ENCODE data around the gene ABCB8.

Gene ABCB8

GRCh38 chr7:151057989-151058780, 29.9 kb downstream of the ABCB8 start:
- DNase-seq (ENCODE audit: low read depth in 3 of 3) = peak; percentile 92 to 96 (median 96)

DNA sequence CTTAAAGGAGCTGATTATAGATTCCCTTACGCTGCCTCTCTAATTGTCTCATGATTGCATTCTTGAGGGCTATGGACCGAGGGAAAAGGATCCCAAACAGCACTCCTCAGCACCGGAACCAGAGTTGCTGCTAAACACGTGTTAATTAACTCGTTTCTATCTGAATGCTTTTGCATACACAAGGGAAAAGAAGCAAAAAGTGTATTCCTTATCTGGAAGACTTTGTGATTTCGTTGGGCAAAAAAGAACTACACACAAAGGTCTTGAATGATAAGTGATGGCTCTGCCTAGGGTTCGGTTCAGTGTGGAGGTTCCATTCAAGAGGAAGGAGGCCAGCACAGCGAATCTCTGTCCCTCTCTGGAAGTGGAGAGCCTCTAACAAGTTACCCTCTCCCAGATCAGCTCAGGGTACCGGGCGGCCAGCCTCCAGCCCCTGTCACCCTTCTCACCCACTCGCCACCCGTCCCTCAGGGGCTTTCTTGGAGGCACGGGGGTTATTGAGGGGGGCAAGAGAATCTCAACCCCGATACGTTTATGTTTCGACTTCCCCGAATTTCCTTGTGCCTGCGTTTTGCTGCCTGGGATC, 30.6 kb downstream of the ABCB8 start:
- no peak for DNase-seq (ENCODE audit: low read depth in 3 of 3)

DNA sequence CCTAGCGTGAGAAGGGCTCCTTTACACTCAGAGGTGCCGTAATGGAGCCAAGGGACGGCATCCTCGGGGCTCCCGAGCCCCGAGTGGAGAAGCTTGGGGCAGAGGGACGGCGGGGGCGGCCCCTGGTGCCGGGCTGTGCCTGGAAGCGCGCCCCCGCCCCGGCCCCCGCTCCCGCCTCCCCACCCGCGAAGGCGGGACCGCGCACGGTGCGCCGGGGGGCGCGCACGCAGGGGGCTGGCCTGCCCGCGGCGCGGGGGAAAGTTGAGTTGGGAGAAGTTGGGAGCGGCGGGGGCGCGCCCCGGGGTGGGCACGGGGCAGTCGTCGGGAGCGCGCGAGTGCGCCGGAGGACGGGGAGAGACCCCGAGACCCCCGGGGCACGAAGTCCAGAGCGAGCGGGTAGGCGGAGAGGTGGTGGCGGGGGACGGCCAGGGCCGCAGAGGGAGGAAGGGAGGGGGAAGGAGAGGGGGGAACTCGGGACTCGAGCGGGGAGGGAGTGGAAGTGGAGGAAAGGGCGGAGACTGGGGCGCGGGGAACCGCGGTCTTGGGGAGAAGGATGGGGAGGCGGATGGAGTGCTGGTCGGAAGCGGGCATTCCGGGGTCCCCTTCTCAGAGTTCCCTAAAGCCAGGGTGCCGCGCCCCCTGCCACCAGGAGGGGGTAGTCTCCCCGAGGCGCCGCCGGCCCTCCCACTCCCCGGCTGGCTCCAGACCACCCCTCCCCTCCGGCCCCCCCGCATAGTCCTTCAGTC, 31.3 kb downstream of the ABCB8 start, which contains the start of gene SLC4A2:
SLC4A2 (plus strand) TSS at position 223 of the 746 bp plus-strand sequence. CDS start 2,399 bp downstream, outside the sequence.
- DNase-seq (ENCODE audit: low read depth in 3 of 3) = peak in 2 of 3 donors; percentile 49 to 69

DNA sequence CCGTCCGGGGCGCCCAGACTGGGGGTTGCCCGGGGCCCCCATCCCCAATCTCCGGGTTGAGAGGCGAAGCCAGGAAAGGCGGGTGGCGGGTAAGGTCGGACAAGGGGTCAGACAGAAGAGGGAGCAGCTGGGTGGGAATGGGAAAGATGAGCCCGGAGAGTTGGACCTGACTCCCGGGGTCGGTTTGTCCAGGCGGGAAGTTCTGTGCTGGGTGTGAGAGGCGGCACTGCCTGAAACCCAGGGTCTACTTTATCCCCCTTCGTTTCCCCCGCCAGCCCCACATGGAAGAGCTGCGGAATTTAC, 31.8 kb downstream of the ABCB8 start:
- DNase-seq (ENCODE audit: low read depth in 3 of 3) = no peak

GRCh38 chr7:151060416-151061212, 32.4 kb downstream of the ABCB8 start:
- no peak for DNase-seq (ENCODE audit: low read depth in 3 of 3)

DNA sequence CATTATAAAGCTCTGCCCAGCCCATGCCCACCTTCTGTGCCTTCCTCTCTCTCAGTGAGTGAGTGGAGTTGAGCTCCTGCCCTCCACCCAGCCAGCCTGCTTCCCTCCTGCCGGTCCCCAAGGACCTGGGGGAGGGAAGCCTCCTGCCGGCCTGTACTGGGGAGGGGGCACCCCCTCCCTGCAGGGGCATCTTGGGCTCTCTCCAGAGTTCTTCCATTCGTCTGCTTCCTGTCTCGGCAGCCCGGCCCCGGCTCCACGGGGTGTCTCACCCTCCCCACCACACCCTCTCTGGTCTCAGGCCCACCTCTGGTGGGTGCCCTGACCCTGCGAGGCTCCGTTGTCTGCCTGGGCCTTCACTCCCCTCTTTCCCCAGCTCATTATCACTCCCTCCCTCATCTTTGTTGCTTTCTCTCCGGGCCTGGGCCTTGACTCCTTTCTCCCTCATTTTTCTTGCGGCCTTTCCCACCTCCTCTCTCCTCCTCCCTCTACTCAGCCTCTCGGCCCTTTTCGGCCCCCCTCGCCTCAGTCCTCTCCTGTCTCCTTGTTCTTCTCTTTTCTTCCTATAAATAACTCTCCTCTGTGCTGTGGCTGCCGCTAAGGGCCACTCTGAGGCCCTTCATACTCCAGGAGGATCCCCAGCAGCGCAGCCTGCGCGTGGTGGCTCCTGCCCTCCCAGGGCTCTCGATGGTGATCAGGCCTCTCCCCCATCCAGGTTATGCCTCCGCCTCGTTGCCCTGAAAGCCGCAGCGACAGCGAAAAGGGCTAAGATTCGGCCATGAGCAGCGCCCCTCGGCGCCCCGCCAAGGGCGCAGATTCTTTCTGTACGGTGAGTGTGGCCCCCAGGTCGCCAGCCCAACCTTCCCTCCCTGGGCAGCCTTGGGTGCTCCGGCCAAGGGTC, 33.2 kb downstream of the ABCB8 start:
- no peak for DNase-seq (ENCODE audit: low read depth in 3 of 3)

DNA sequence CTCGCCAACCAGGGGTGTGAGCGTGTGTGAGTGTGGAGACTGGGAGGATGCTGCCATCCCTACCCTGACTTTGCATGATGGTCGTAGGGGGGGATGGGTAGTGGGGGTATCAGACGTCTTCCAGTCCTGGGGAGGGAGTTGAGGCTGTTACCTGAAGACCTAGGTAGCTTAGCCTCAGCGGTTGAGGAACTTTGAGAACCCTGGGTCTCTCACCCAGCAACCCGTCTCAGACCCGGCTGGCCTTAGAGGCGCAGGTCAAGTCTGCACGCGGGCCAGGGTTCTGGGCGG, 33.8 kb downstream of the ABCB8 start:
- DNase-seq (ENCODE audit: low read depth in 3 of 3) = no peak

- DNase-seq (ENCODE audit: low read depth in 3 of 3) = no peak
These were observed 34.4 kb downstream of the ABCB8 start for GRCh38 chr7:151062399-151063211.

DNA sequence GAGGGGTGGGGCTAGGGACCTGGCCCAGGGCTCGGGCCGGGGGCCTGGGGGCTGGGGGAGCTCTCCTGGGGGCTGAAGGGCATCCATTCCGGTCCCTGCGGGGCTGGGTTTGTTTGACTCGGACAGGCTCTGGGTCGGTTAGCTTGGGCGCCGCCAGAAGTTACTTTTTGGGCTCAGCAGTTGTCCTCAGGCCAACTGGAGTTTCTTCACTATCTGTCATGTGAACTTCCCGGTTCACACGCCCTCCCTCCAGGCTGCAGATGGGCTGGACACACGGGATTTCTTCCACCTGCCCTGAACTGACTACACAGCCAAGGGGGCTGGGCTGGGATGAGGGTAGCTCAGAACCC, 34.9 kb downstream of the ABCB8 start:
- DNase-seq (ENCODE audit: low read depth in 3 of 3) = no peak

GRCh38 chr7:151064454-151064853, 36.2 kb downstream of the ABCB8 start:
- DNase-seq (ENCODE audit: low read depth in 3 of 3) = no peak

GRCh38 chr7:151064993-151065392, 36.7 kb downstream of the ABCB8 start:
- DNase-seq (ENCODE audit: low read depth in 3 of 3) = no peak

- no peak for DNase-seq (ENCODE audit: low read depth in 3 of 3)
These were observed 37.3 kb downstream of the ABCB8 start for GRCh38 chr7:151065516-151065915.

- DNase-seq (ENCODE audit: low read depth in 3 of 3) = no peak
These were observed 38.2 kb downstream of the ABCB8 start for GRCh38 chr7:151066273-151066974.

GRCh38 chr7:151068069-151068773, 40.0 kb downstream of the ABCB8 start:
- no peak for DNase-seq (ENCODE audit: low read depth in 3 of 3)

- DNase-seq (ENCODE audit: low read depth in 3 of 3) = no peak
These were observed 41.8 kb downstream of the ABCB8 start for GRCh38 chr7:151069841-151070573.

DNA sequence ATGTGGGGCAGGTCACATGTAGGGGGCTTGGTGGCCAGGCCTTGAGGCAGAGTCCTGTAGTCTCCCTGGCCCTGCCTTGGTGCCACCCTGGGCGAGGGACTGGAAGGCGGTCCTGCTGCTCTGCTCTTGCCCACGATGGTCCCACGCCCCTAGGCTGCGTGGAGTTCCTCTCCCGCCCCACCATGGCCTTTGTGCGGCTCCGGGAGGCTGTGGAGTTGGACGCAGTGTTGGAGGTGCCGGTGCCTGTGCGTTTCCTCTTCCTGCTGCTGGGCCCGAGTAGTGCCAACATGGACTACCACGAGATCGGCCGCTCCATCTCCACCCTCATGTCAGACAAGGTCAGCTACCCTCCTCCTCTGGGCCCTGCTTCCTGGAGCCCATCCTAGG, 42.3 kb downstream of the ABCB8 start:
- no peak for DNase-seq (ENCODE audit: low read depth in 3 of 3)

DNA sequence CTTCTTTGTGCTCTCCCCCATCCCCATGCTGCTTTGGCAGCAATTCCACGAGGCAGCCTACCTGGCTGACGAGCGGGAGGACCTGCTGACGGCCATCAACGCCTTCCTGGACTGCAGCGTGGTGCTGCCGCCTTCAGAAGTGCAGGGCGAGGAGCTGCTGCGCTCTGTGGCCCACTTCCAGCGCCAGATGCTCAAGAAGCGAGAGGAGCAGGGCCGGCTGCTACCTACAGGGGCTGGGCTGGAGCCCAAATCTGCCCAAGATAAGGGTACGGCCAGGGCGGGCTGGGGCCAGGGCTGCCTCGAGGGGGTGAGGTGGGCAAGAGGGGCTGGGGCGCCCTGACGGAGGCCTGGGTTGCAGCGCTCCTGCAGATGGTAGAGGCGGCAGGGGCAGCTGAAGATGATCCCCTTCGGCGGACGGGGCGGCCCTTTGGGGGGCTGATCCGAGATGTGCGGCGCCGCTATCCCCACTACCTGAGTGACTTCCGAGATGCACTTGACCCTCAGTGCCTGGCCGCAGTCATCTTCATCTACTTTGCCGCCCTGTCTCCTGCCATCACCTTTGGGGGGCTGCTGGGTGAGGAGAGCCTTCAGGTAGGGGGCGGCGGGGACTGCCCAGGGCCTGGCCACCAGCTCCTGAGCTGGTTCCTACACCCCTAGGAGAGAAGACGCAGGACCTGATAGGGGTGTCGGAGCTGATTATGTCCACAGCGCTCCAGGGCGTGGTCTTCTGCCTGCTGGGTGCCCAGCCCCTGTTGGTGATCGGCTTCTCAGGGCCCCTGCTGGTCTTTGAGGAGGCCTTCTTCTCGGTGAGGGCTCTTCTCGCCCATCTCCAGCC, 43.0 kb downstream of the ABCB8 start:
- no peak for DNase-seq (ENCODE audit: low read depth in 3 of 3)

DNA sequence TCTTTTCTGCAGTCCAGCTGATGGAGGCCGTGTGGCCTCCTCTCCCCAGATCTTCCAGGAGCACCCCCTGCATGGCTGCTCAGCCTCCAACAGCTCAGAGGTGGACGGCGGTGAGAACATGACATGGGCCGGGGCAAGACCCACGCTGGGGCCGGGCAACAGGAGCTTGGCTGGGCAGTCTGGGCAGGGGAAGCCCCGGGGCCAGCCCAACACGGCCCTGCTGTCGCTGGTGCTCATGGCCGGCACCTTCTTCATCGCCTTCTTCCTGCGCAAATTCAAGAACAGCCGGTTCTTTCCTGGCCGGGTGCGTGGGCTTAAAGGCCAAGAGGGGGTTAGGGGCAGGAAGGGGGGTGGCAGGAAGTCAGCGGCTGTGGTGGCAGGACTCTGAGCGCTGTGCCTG, 45.7 kb downstream of the ABCB8 start:
- DNase-seq (ENCODE audit: low read depth in 3 of 3) = no peak

Data from stimulated activated CD4-positive, alpha-beta T cell treated with anti-CD3 and anti-CD28 coated beads, TNF-alpha, amount 100 ng/mL, for 48 hours (primary cell).